Activated CD8-positive, alpha-beta memory T cell treated with anti-CD3 and anti-CD28 coated beads, Interleukin-2, amount 50 U/mL, for 4 hours (primary cell): Measurements from ENCODE around the gene KRT26.
"Not testable (repeated sequence)": the region's sequence is repeated elsewhere in the genome, so short reads cannot be mapped to it uniquely, and the experiment has no call there.

Experiments
- DNase-seq: peaks from one replicate; pipeline ENCODE4 v3.0.0-alpha.2; 2020

The KRT26 gene

DNA sequence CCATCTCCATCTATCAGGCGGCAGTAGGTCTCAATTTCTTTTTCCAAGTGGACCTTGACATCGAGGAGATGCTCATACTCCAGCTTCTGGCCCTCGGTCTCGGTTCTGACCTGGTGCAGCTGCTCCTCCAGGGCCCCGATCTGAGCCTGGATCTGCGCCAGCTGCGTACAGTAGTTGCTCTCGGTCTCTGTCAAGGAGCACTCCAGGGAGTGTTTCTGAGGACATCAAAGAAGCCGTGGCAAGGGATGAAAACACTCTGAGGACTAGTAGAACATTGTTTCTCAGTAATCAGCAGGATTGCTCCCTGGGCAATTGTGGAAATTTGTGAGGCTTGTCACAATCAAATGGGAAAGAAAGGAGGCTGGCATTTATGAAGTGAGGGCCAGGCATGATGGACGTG is 21.8 kb upstream of the KRT26 start:
- no peak for DNase-seq

- DNase-seq, result no peak
Observed at GRCh38 chr17:40791787-40792436, 19.9 kb upstream of the KRT26 start.

DNA sequence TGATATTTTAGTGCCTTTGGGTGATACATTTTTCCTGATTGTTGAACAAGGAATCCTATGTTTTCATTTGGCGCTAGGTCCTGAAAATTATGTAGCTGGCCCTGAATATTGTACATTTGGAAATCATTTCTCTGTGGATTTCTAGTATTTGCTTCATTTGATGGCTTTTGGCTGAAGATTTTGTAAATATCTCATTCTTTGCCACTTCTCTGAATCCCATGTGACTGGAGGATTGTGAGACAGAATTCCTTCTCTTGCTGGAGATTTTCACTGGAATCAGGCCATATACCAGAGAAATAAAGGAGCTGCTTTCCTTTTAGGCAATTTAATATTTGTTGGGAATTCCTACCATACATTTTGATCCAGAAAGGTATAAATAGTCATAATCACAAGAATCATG is 19.1 kb upstream of the KRT26 start:
- no peak for DNase-seq

- DNase-seq, result no peak
Observed at GRCh38 chr17:40782450-40782849, 10.4 kb upstream of the KRT26 start, which contains the start of gene KRT27. KRT27 (minus strand) TSS chr17:40782550; CDS start chr17:40782493, 57 bp downstream.

DNA sequence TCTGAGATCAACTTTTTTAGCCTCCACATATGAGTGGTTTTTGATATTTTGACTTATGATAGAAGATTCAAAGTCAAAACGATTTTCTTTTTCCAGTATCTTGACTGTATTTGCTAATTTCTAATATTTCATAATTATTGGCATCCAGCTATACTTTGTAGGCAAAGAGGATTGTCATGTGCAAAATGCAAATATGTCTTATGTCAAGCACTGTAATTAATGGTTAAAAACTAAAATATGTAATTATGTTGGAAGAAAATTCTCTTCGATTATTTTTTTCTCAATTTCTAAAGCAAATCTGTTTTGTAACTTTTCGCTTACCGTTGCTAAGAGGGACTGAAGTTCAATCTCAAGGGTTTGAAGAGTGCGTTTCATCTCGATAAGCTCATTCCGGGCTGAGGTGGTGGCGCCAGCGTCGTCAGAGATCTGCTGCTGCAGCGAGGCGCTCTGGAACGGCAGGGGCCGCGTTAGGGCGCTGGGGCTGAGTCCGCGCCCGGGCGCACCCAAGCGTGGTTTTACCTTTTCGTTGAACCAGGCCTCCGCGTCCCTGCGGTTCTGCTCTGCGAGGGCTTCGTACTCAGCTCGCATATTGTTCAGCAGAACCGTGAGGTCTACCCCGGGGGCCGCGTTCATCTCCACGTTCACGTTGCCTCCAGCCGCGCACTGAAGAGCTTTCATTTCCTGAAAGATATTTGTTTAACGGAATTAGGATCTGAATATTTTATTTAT is 7.3 kb upstream of the KRT26 start:
- no peak for DNase-seq

DNA sequence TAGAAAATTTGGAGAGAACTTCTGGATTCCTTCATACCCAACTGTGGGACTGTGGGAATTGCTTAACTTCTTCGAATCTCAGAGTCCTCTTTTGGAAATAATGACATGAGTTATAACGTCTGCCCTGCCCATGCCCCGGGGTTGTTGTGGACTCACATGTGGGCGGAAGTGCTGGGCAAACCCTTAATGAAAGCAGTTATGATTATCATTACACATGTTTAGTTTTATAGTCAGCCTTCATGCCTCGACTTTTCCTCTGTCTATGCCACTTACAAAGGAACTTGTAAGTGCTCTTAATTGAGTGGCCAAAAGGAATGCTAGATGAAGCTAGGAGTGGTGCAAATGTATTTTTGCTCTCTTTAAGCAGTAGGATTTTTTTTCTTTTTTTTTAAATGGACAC is 6.5 kb upstream of the KRT26 start:
- DNase-seq, result no peak

DNA sequence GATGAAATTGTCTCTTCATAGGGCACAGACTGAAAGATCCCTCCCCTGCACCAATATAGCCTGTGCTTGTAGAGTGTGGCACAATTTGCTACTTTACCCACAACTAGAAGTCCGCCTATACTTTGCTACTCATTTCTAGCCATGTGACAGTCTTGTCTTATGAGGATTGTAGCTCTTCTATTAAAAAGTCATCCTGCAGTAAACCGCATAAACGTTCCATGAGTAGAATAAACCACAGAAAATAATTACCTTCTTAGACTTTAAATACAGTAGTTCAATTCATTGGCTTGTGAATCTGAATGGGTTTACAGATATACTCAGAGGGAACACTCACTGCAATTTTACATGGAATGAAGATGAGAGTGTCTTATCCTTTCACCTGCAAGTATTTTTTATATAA is 6.0 kb upstream of the KRT26 start:
- DNase-seq, result no peak

- no peak for DNase-seq
Observed at GRCh38 chr17:40777459-40777858, 5.5 kb upstream of the KRT26 start.

GRCh38 chr17:40775945-40776344 is 3.9 kb upstream of the KRT26 start:
- no peak for DNase-seq

DNA sequence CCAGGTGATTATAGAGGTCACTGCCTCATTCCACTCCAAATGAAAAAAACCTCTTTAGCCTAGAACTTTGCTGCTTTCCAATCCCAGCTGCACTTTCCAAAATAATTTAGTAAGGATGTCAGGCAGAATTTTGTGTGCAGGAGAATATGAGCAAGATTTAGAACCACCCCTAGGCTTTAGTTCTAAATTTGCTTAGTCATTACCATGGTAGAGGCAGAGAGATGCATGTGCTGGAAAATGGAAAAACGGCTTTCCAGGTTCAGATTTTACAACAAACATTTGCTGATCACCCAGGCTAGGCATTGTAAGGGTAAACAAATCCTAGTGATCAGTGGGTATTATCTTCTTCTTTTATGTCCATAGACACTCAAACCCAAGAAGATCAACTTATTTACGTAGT is 6.3 kb downstream of the KRT26 start:
- DNase-seq, result no peak

GRCh38 chr17:40763752-40764151 is 8.2 kb downstream of the KRT26 start:
- no peak for DNase-seq

GRCh38 chr17:40760105-40761016 is 11.6 kb downstream of the KRT26 start:
- DNase-seq, result no peak

DNA sequence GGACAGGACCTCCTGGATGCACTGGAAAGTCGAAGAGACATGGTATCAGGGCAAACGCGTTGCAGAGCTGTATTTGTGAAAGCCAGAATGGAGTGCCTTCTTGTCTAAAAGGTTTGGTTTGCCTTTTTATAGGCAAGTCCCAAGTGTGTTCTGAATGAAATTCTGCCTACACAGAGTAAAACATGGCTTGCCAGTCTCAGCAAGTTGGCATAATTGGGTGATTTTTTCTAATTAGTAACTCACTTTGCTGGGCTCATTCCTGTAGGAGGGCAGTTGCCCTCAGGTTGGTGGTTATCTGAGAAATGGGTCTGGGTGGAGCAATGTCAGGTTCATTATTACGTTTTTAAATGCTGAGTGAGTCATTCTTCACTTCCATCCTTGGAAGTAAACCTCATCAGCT is 16.8 kb downstream of the KRT26 start, which contains the start of gene KRT25:
KRT25 (minus strand) TSS at position 101 of the 400 bp plus-strand sequence; CDS start at position 41, 60 bp downstream.
- no peak for DNase-seq

GRCh38 chr17:40753804-40754203 is 18.2 kb downstream of the KRT26 start:
- no peak for DNase-seq

GRCh38 chr17:40751065-40751464 is 20.9 kb downstream of the KRT26 start:
- no peak for DNase-seq

- DNase-seq, result no peak
Observed at GRCh38 chr17:40750391-40750790, 21.6 kb downstream of the KRT26 start.

DNA sequence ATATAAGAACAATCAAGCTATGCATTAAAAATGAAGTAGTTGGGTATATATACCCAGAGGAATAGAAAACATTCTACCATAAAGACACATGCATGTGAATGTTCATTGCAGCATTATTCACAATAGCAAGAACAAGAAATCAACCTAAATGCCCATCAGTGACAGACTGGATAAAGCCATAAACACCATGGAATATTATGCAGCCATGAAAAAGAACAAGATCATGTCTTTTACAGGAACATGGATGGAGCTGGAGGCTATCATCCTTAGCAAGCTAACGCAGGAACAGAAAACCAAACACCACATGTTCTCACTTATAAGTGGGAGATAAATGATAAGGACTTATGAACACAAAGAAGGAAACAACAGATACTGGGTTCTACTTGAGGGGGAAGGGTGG is 23.3 kb downstream of the KRT26 start:
- not testable (repeated sequence) for DNase-seq

DNA sequence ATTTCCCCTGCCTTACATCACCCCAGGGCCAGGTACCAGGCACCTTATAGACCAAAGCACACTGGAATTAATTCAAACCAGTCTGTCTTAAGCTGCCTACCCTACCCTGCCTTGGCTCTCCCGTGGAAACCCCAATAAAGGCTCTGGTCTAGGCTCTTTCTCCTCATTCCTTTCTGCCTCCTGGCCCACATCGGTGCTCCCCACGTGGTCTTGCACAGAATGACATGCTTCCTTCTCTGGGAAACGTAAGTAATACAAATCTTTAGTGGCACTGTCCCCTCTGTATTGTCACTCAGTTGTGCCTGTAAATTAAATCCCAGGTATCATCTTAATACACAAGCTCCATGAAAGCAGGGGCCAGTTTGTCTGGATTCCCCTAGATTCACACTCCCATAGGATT is 33.4 kb downstream of the KRT26 start:
- no peak for DNase-seq

- DNase-seq, result no peak
Observed at GRCh38 chr17:40735016-40735415, 37.0 kb downstream of the KRT26 start.

DNA sequence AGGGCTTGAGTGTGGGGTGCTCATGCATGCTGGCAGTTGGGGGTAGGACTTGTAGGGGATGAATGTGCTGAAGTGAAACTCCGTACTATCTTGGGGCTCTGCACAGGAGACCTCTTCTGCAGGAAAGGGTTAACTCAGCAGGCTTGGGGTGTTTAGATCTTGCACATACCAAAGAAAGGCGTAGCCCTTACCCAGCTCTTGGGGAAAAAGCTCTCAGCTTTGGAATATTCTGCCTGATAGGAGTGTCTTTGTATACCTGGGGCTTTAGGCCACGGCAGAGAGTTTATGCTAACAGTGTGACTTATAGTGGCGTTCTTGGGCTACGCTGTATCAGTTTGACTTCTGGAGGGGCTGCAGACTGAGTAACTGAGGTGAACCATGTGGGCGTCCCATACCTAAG is 38.0 kb downstream of the KRT26 start:
- DNase-seq, result no peak

DNA sequence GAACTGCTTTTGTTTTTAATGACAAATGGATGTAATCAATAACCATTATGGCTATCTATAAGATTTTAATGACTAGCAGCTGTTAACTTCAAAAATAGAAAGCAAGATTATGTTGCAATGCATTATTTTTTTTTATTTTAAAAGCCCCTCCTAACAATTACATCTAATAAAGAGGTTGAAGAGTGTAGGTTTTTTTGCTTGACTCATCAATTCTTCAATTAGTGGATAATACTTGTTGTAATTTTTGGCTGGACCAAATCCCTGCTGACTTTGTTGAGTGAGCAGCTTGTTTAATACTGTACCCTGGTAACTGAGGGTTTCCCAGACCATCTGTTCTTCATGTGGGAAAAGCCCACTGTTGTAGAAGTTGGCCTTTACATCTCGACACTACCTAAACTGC is 41.0 kb downstream of the KRT26 start:
- no peak for DNase-seq

DNA sequence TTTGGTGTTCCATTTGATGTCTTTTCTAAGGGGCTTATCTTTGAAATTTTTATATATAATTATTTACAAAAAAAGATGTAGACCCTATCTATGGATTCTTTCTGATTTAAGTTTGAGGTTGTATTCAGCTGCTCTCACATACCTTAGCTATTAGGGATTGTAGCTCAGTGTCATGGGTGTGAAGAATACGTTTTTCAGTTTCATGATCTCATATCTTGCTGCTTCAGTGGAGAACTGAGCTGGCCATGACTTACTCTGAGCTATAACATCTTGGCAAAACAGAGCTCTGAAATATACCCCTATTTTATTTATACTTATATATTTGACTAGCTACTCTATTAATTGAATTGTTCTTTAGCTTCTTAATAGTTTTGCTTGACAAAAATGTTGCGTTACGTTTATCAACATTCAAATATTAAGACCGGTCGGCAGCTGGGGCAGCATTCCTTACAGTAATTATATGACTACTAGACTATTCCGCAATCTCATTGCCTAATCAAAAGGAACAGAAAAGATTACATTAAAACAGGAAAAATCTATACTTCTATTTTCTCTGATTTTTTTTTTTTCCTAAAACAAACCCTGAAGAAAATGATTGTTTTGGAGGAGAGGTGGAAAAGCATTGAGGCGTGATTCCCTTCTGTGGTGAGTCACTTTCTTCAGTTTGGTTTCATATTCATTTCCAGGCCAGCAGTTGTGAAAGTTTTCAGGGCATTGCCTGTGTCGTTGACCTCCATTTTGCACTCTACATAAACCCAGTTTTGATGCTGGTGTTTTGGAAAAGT is 44.4 kb downstream of the KRT26 start:
- no peak for DNase-seq

- DNase-seq, result no peak
Observed at GRCh38 chr17:40726919-40727318, 45.1 kb downstream of the KRT26 start.
